HEK293 (cell line): Measurements from ENCODE around the gene NCR3LG1.

Source experiments
- FEZF1 ChIP-seq: fragments of 450-650 bp; formaldehyde crosslinking; IDR thresholded peaks from 2 replicates; pipeline ENCODE4 v1.5.1; 2016; ENCODE audit warnings: missing biosample characterization, missing genetic modification characterization
- GFI1B ChIP-seq: fragments of 450-650 bp; formaldehyde crosslinking; IDR thresholded peaks from 2 replicates; pipeline ENCODE4 v1.5.1; 2016; ENCODE audit warnings: missing biosample characterization, missing genetic modification characterization
- KLF1 ChIP-seq: fragments of 450-650 bp; formaldehyde crosslinking; IDR thresholded peaks from 2 replicates; pipeline ENCODE4 v1.5.1; 2016; ENCODE audit warnings: missing biosample characterization, missing genetic modification characterization
- WT1 ChIP-seq: fragments of 450-650 bp; formaldehyde crosslinking; IDR thresholded peaks from 2 replicates; pipeline ENCODE4 v1.5.1; 2016; ENCODE audit warnings: missing biosample characterization, missing genetic modification characterization
- ZBTB20 ChIP-seq: fragments of 450-650 bp; formaldehyde crosslinking; IDR thresholded peaks from 2 replicates; pipeline ENCODE4 v1.5.1; 2016; ENCODE audit warnings: missing biosample characterization, missing genetic modification characterization
- ZNF146 ChIP-seq: fragments of 450-650 bp; formaldehyde crosslinking; IDR thresholded peaks from 2 replicates; pipeline ENCODE4 v1.5.1; 2016; ENCODE audit warnings: missing biosample characterization, missing genetic modification characterization
- ZNF24 ChIP-seq: fragments of 450-650 bp; formaldehyde crosslinking; IDR thresholded peaks from 2 replicates; pipeline ENCODE4 v1.5.1; 2016; ENCODE audit warnings: missing biosample characterization, missing genetic modification characterization
- ZNF654 ChIP-seq: fragments of 450-650 bp; formaldehyde crosslinking; IDR thresholded peaks from 2 replicates; pipeline ENCODE4 v1.5.1; 2016; ENCODE audit warnings: low read depth, missing biosample characterization, missing genetic modification characterization
- ZNF785 ChIP-seq: fragments of 450-650 bp; formaldehyde crosslinking; IDR thresholded peaks from 2 replicates; pipeline ENCODE4 v1.5.1; 2016; ENCODE audit warnings: missing biosample characterization, missing genetic modification characterization
- ZNF791 ChIP-seq: fragments of 450-650 bp; formaldehyde crosslinking; IDR thresholded peaks from 2 replicates; pipeline ENCODE4 v1.5.1; 2016; ENCODE audit warnings: missing biosample characterization, missing genetic modification characterization
- ZNF843 ChIP-seq: fragments of 450-650 bp; formaldehyde crosslinking; IDR thresholded peaks from 2 replicates; pipeline ENCODE4 v1.5.1; 2016; ENCODE audit warnings: missing biosample characterization, missing genetic modification characterization
- TF ChIP-seq, protein P1 (sequence below): fragments of 450-650 bp; formaldehyde crosslinking; IDR thresholded peaks from 2 replicates; pipeline ENCODE4 v1.5.1; 2016; ENCODE audit warnings: missing biosample characterization, missing genetic modification characterization
- TF ChIP-seq, protein P2 (sequence below): fragments of 450-650 bp; formaldehyde crosslinking; IDR thresholded peaks from 2 replicates; pipeline ENCODE4 v1.5.1; 2016; ENCODE audit warnings: missing biosample characterization, missing genetic modification characterization, low read depth
- TF ChIP-seq, protein P3 (sequence below): fragments of 450-650 bp; formaldehyde crosslinking; IDR thresholded peaks from 2 replicates; pipeline ENCODE4 v1.5.1; 2016; ENCODE audit warnings: missing biosample characterization, missing genetic modification characterization
- TF ChIP-seq, protein P4 (sequence below): IDR thresholded peaks from 2 replicates; pipeline ENCODE4 v1.6.1; 2011; ENCODE audit warnings: mild to moderate bottlenecking, low read depth, low read length, borderline replicate concordance
- TF ChIP-seq, protein P5 (sequence below): fragments of 450-650 bp; formaldehyde crosslinking; IDR thresholded peaks from 2 replicates; pipeline ENCODE4 v1.5.1; 2016; ENCODE audit warnings: missing biosample characterization, missing genetic modification characterization
- TF ChIP-seq, protein P6 (sequence below): fragments of 450-650 bp; formaldehyde crosslinking; IDR thresholded peaks from 2 replicates; pipeline ENCODE4 v1.5.1; 2016; ENCODE audit warnings: missing biosample characterization, missing genetic modification characterization

The NCR3LG1 gene

DNA sequence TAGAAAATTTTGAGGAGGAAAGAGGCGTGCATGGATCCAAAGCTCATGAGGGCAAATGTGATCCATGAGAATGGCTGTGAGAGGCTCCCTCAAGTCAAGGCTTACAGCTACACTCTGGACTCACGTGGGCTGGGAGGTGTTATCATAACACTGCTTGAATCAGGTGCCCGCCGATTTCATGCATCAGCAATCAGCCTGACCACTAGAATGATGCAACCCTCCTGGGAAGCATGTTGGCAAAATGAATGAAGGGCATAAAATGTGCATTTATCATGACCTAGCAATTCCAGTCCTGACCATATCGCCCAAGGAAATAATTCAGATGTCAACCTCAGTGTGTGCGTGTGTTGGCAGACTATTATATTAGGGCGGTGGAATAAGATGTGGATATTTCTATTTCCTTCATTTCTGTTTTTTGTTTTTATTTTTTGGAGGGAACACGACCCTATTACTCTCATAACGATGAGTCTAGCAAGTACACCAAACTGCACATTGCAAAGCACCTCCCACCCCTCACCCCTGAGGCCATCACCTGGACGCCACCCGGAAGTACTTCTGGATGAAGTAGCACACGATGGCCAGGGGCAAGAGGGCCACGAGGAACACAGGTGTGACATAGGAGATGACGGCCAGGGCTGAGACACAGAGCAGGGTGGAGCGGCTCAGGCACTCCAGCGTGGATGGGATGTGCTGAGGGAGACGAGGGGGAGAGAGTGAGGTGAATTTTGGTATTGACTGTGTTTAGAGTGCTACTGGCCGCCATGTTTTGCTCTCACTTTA lies 52.6 kb downstream of the NCR3LG1 start (continued):
- TF ChIP-seq, protein P1, sequence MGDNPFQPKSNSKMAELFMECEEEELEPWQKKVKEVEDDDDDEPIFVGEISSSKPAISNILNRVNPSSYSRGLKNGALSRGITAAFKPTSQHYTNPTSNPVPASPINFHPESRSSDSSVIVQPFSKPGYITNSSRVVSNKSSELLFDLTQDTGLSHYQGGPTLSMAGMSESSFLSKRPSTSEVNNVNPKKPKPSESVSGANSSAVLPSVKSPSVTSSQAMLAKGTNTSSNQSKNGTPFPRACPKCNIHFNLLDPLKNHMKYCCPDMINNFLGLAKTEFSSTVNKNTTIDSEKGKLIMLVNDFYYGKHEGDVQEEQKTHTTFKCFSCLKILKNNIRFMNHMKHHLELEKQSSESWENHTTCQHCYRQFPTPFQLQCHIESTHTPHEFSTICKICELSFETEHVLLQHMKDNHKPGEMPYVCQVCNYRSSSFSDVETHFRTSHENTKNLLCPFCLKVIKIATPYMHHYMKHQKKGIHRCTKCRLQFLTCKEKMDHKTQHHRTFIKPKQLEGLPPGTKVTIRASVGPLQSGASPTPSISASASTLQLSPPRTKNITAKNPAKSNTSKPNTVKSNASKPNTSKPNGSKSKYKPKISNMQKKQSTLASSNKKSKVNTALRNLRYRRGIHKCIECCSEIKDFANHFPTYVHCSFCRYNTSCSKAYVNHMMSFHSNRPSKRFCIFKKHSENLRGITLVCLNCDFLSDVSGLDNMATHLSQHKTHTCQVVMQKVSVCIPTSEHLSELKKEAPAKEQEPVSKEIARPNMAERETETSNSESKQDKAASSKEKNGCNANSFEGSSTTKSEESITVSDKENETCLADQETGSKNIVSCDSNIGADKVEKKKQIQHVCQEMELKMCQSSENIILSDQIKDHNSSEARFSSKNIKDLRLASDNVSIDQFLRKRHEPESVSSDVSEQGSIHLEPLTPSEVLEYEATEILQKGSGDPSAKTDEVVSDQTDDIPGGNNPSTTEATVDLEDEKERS (tag by site-specific recombination) = no peak
- TF ChIP-seq, protein P2, sequence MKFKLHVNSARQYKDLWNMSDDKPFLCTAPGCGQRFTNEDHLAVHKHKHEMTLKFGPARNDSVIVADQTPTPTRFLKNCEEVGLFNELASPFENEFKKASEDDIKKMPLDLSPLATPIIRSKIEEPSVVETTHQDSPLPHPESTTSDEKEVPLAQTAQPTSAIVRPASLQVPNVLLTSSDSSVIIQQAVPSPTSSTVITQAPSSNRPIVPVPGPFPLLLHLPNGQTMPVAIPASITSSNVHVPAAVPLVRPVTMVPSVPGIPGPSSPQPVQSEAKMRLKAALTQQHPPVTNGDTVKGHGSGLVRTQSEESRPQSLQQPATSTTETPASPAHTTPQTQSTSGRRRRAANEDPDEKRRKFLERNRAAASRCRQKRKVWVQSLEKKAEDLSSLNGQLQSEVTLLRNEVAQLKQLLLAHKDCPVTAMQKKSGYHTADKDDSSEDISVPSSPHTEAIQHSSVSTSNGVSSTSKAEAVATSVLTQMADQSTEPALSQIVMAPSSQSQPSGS (tag by site-specific recombination) = 0 out of 2 replicates have a peak, but pooled peaks have one; percentile 18
- TF ChIP-seq FEZF1 (tag by site-specific recombination) (0 out of 2 replicates have a peak, but pooled peaks have one; percentile 22), ZNF785 (no peak), KLF1 (no peak), ZNF791 (tag by site-specific recombination) (no peak), ZNF654 (tag by site-specific recombination) (no peak), ZNF146 (tag by site-specific recombination) (no peak), ZBTB20 (tag by site-specific recombination) (0 out of 2 replicates have a peak, but pooled peaks have one; percentile 14), ZNF843 (no peak), ZNF24 (tag by site-specific recombination) (peak; percentile 47; the same call in 1 of the 2 replicates), GFI1B (tag by site-specific recombination) (peak; percentile 25; the same call in 1 of the 2 replicates), WT1 (tag by site-specific recombination) (0 out of 2 replicates have a peak, but pooled peaks have one; percentile 12)
- TF ChIP-seq, protein P3, sequence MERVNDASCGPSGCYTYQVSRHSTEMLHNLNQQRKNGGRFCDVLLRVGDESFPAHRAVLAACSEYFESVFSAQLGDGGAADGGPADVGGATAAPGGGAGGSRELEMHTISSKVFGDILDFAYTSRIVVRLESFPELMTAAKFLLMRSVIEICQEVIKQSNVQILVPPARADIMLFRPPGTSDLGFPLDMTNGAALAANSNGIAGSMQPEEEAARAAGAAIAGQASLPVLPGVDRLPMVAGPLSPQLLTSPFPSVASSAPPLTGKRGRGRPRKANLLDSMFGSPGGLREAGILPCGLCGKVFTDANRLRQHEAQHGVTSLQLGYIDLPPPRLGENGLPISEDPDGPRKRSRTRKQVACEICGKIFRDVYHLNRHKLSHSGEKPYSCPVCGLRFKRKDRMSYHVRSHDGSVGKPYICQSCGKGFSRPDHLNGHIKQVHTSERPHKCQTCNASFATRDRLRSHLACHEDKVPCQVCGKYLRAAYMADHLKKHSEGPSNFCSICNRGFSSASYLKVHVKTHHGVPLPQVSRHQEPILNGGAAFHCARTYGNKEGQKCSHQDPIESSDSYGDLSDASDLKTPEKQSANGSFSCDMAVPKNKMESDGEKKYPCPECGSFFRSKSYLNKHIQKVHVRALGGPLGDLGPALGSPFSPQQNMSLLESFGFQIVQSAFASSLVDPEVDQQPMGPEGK (tag by site-specific recombination) = 0 out of 2 replicates have a peak, but pooled peaks have one; percentile 46
- TF ChIP-seq, protein P4, sequence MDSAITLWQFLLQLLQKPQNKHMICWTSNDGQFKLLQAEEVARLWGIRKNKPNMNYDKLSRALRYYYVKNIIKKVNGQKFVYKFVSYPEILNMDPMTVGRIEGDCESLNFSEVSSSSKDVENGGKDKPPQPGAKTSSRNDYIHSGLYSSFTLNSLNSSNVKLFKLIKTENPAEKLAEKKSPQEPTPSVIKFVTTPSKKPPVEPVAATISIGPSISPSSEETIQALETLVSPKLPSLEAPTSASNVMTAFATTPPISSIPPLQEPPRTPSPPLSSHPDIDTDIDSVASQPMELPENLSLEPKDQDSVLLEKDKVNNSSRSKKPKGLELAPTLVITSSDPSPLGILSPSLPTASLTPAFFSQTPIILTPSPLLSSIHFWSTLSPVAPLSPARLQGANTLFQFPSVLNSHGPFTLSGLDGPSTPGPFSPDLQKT = no peak
- TF ChIP-seq, protein P5, sequence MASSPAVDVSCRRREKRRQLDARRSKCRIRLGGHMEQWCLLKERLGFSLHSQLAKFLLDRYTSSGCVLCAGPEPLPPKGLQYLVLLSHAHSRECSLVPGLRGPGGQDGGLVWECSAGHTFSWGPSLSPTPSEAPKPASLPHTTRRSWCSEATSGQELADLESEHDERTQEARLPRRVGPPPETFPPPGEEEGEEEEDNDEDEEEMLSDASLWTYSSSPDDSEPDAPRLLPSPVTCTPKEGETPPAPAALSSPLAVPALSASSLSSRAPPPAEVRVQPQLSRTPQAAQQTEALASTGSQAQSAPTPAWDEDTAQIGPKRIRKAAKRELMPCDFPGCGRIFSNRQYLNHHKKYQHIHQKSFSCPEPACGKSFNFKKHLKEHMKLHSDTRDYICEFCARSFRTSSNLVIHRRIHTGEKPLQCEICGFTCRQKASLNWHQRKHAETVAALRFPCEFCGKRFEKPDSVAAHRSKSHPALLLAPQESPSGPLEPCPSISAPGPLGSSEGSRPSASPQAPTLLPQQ (tag by site-specific recombination) = peak; percentile 60
- TF ChIP-seq, protein P6, sequence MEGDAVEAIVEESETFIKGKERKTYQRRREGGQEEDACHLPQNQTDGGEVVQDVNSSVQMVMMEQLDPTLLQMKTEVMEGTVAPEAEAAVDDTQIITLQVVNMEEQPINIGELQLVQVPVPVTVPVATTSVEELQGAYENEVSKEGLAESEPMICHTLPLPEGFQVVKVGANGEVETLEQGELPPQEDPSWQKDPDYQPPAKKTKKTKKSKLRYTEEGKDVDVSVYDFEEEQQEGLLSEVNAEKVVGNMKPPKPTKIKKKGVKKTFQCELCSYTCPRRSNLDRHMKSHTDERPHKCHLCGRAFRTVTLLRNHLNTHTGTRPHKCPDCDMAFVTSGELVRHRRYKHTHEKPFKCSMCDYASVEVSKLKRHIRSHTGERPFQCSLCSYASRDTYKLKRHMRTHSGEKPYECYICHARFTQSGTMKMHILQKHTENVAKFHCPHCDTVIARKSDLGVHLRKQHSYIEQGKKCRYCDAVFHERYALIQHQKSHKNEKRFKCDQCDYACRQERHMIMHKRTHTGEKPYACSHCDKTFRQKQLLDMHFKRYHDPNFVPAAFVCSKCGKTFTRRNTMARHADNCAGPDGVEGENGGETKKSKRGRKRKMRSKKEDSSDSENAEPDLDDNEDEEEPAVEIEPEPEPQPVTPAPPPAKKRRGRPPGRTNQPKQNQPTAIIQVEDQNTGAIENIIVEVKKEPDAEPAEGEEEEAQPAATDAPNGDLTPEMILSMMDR (tag by site-specific recombination) = no peak
